ENCODE data around the gene TCP11. TPM values are rescaled to one million over a fixed set of nuclear protein-coding genes. Genes with fewer than 3 reads are reported as not detected.

The TCP11 gene
- total RNA-seq, 1 donor from 2014 or later, result 0.13 TPM

DNA sequence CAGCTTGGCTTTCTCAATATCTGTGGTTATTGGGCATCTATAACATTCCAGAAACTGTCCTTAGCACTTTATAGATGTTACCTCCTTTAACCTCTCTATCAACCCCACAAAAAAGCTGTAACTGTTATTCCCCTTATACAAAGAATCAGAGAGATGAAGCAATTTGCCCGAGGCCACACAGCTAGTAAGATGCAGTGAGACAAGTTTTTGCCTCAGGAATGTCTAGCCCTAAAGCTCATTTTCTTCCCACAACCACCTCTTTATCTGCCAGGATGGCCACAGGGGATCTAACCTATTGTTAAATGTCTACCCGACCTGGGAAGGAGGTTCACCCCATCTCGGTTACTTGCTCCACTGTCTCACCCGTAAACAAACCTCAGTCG is 31.9 kb upstream of the TCP11 start:
- no peak for DNase-seq (ENCODE audit: low read depth, low spot score)

DNA sequence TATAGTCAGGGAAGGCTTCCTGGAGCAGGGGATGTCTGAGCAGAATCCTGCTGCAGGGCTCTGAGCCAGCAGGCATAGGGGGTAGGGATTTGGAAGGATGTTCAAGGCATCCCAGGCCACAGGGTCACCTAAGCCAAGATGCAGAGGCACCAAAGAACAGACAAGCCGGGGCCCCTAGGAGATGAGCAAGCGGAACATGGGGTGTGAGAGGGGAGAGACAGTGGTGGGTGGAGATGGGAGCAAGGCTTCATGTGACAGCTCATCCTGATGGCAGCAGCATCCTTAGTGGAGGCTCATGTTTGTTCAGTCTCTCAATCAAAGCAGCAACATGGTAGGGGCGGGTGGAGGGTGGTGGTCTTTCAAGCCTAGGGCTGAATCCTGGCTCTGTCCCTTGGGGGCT is 29.8 kb upstream of the TCP11 start:
- no peak for DNase-seq (ENCODE audit: low read depth, low spot score)

DNA sequence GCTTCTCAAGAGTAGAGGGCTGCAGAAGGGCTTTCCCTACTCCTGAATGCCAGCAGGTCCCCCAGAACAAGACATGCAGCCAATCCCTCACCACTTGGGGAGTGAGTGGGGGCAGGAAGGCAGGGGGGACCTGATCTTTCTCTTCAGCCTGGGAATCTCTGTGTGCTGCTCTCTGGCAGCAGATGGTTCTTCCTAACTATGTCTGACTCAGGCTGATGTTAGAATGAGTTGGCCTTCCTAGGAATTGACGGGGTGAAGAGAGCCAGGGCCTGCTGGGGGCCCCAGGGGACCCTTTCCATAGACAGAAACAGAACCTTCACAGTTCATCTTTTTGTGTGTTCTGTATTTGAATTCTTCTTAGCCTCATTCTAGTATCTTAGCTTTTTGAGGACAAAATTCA is 29.0 kb upstream of the TCP11 start:
- no peak for DNase-seq (ENCODE audit: low read depth, low spot score)

DNA sequence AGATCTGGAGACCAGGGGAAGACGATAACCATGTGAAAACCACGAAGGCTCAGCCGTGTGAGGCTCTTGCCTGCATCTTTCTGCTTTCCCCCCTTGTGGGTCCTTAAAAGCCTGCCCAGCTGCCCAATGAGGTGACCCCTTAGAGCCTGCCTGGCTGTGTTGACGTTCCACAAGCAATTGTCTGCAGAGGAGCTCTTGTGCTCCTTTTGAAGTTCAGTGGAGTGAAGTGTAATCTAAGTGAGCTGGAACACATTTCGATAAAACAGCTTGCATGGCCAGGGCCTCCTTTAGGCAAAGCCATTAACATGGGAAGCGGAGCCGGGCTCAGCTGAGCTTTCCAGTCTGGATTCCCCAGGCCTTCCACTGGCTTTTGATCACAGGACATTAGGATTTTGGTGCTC is 27.3 kb upstream of the TCP11 start:
- DNase-seq (ENCODE audit: low read depth, low spot score), result no peak

DNA sequence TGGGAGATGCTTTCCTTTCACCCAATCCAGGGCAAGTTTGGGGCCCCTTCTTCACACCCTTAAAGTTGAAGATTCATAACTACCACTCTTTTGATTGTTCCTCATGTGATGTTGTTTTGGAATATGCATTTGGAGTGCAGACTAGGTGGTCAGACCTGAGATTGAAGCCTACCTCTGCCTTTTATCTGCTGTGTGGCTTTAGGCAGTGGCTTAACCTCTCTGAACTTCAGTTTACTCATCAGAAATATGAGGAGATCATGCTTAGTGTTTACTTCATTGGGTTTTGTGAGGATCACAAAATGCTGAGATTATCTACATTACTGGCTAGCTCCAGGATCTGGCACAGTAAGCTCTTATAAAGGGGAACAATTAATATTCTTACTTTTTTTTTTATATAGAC is 26.4 kb upstream of the TCP11 start:
- DNase-seq (ENCODE audit: low read depth, low spot score), result no peak

DNA sequence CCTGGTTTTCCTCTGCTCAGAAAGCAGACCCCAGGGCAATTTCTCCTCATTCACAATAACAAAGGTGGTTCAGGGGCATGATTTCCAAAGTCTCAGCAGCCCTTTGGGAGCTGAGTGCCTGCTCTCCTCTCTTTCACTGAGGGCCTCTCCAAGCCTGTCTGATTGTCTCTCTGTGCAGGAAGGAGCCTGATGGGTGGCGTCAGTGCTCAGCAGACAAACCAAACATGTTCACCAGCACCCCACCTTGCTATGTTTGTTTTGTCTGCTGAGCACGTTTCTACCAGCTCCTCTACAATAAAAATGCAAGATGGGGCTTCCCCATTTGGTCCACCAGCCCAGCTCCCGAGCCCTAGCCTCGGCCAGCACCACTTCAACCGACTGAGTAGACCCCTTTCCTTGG is 25.4 kb upstream of the TCP11 start:
- DNase-seq (ENCODE audit: low read depth, low spot score), result no peak

DNA sequence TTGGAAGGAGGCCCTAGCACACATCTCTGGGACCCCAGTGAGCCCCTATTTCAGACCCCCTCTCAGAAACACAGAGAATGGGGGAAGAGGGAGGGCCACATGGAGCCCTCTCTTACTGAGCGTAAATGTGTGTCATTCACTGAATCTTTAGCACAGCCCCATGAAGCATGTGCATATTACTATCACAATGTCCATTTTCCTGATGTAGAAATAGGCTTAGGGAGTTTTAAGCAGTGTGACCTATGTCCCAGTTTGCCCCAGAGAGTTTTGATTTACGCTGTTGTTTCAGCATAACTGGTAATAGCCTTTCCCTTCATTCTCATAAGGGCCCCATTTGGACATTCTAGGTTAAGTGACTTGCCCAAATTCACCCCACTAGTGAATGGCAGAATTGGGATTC is 25.0 kb upstream of the TCP11 start:
- DNase-seq (ENCODE audit: low read depth, low spot score), result no peak

DNA sequence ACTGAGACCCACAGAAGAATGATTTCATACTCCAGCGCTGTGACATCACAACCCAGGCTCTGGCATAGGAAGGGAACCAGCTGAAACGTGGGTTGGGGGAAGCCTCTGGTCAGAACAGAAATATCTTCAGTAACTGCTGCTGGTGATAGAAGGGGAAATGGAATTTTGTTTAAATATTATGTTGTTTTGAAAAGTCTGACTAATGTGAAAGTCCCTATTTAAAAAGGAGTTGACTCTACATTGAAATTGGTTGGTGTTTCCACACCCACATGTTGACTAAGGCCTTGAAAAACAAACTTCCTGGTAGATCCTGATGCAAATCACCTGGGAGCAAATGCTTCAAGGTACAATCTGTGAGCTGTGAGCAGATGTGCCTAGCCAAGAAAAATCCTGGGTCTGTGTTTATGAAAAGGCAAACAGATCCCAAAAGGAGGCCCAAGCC is 24.5 kb upstream of the TCP11 start:
- no peak for DNase-seq (ENCODE audit: low read depth, low spot score)

DNA sequence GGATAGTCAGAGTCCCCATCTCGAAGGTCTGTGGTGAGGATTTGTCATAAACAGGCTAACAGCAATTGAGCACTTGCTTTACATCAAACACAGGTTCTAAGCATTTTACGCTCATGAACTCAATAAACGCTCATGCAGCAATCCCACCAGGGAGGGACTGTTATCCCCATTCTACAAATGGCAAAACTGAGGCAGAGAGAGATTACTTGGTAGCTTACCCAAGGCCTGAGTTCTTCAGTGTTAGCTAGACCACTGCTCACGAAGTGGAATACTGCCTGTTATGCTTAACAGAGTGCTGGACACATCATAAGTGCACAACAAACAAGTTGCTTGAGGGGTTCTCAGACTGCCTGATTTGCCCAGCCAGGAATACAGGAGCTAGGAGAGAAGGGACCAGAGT is 23.7 kb upstream of the TCP11 start:
- no peak for DNase-seq (ENCODE audit: low read depth, low spot score)

DNA sequence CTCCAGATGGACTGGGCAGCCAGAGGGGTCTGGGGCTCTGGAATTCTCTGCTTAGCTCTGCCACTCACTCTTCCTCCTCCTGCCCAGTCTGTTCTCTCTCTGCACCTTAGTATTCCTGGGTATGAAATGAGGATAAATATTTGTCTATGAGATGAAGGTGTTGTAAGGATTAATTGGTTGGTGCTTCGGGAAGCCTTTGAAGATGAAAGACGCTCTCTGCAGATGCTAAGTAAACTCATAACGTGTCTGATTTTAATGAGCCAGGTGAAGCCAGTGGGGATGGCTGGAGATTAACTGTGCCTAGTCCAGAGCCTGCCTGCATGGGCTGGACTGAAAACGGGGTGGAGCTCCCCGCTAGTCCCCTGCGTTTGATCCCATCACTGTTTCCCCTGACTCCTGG is 23.1 kb upstream of the TCP11 start:
- no peak for DNase-seq (ENCODE audit: low read depth, low spot score)

DNA sequence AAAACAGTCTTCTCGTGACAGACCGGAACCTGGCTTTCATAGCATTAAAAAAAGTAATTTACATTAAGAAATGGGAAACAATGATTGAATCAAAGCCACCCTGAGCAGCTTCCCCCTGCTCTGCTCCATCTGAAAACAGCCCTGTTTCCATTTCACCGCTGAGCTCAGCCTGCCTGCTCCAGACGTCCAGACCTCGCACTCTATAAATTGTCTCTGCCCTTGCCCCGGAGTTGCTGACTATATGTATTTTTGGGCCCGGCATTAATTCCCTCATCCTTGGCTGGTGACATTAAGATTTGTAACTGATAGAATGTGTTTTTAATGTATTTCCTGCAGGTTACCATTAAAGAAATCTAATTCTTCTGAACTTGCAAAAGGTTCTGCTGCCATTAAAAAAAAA is 22.7 kb upstream of the TCP11 start:
- no peak for DNase-seq (ENCODE audit: low read depth, low spot score)

DNA sequence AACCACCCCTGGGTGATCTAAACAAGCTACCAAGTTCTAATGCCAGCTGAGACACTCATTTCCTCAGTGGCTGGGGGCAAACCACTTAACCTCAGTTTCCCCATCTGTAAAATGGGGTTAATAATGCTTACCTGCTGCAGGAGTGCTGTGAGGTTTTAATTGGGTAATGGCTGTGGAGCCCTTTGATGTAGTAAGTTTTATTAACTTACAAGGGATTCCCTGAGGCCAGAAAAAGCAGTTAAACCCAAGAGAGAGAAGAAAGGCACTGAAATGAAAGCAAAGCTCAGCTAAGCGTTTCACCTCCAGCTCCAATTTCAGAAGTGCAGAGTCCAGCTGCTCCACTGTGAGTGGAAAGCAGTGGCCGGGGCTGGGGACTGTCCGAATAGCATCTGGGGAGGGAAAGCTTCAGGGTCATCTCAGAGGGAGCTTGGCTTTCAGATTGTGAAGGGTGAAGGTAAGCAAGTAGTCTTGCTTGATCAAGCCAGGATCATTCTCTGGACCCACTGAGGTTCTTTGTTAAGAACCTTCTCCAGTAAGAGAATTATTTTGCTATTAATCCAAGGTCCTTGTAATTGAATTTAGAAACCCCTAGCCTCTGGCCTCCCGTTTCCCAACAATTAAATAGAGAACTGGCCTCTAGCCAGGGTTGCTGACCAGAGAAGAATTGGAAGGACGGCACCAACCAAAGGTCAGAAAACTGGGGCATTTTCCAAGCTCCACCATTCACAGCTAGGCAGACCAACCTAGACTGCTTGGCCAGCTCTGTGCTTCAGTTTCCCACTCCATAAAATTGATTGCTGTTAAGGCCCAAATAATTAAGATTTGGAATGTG is 20.9 kb upstream of the TCP11 start:
- DNase-seq (ENCODE audit: low read depth, low spot score), result no peak

DNA sequence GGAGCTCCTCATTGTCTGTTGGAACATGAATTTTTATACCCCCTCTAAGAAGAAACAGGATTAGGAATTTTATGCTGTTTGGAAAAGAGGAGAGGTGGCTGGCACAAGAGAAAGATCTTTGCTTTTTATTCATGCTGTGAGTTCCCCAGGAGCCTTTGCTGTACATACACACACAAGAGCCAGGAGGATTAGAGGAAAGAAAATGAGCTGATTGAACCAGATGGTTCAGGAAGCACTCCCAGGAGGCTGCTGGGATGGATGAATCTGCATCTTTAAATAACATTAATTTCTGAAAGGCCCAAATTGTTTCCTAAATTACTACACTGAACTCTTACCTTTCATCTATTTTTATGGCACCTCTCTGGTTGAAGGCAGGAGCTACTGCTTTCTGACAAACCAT is 20.1 kb upstream of the TCP11 start:
- no peak for DNase-seq (ENCODE audit: low read depth, low spot score)

DNA sequence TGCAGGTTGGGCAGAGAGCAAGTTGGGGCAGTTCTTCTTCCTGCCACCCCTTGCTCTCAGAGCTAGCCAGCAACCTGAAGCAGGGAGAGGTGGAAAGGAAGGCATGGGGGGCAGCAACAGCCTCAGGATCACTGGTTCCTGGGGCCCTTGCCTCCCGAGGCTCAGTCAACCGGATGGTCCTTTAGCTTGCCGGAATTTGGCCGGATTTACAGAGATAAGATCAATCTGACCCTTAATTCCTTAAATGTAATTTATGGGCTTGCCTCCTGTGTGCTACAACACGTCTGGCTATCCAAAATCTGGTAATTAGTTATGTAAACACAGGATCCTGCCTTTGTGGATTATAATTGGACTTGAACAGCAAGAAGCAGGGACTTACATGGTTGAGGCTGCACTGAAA is 19.5 kb upstream of the TCP11 start:
- DNase-seq (ENCODE audit: low read depth, low spot score), result no peak

DNA sequence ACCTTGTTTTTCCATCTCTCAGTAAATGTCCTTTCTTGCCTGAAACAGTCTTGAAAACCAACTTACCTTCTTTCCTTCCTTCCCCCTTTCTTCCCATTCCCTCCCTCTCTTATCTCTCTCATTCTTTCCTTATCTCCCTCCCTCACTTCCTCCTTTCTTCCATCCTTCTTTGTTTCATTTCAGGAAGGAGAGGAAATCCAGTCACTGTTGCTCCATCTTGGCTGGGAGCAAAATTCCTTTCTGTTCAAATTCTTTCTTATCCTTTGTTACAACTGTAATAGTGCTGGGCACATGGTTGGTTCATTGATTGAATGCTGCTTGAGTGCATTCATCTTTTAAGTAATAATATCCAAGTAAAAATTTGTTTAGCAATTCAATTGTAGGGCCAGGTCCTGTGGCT is 17.4 kb upstream of the TCP11 start:
- no peak for DNase-seq (ENCODE audit: low read depth, low spot score)

DNA sequence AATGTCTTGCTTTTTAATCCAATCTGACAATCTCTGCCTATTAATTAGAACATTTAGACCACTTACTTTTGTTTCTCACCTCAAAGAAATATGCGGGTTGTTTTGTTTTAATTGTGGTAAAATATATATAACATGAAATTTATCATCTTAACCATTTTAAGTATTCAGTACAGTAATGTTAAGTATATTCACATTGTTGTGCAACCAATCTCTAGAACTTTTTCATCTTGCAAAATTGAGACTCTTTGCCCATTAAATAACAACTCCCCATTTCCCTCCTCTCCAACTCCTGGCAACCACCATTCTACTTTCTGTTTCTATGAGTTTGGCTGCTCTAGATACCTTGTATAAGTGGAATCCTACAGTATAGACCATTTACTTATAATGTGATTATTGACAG is 13.8 kb upstream of the TCP11 start:
- no peak for DNase-seq (ENCODE audit: low read depth, low spot score)

DNA sequence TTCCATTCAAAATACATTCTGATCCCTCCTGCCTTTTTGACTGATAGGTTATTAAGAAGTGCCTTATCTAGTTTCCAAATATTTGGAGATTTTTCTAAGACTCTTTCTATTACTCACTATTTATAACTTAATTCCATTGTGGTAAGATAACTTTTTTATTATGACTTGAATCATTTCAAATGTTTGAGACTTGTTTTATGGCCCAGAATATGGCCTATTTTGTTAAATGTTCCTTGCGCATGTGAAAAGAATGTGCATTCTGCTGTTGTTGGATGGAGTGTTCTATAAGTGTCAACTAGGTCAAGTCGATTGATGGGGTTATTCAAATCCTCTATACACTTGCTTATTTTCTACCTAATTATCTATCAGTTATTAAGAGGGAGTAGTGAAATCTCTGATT is 13.1 kb upstream of the TCP11 start:
- DNase-seq (ENCODE audit: low read depth, low spot score), result no peak

DNA sequence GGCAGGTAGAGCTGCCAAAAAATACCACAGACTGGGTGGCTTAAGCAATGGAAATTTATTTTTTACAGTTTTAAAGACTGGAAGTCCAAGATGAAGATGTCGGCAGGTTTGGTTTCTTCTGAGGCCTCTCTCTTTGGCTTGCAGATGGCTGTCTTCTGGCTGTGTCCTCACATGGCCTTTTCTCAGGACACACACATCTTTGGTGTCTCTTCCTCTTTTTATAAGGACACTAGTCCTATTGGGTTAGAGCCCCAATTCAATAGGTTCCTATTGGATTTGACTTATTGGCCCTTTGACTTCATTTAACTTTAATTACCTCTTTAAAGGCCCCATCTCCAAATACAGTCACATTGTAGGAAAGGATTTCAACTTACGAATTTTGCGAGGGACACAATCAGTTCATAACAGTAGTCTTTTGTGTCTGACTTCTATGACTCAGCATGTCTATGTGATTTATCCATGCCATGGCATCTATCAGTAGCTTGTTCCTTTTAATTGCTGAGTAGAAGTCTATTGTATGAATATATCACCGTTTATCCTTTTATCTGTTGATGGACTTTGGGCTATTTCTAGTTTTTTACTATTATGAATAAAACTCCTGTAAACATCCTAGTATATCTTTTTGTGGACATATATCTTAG is 11.0 kb upstream of the TCP11 start:
- DNase-seq (ENCODE audit: low read depth, low spot score), result no peak

DNA sequence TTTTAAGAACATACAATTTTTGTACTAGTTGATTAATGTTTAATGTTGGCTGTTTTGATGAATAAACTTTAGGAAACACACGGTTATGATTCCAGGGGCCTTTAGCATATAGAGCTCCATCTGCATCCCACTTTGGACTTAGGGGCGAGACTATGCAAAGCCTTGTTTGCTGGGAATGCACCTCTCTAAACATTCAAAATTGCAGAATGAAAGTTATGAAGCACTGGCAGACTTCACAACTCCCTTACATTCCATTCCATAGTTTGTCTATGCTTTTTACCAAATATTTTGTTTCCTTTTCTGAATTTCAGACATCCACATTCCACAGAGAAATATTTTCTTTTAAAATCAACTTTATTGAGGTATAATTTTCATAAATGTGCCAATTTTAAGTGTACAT is 10.3 kb upstream of the TCP11 start:
- DNase-seq (ENCODE audit: low read depth, low spot score), result no peak

DNA sequence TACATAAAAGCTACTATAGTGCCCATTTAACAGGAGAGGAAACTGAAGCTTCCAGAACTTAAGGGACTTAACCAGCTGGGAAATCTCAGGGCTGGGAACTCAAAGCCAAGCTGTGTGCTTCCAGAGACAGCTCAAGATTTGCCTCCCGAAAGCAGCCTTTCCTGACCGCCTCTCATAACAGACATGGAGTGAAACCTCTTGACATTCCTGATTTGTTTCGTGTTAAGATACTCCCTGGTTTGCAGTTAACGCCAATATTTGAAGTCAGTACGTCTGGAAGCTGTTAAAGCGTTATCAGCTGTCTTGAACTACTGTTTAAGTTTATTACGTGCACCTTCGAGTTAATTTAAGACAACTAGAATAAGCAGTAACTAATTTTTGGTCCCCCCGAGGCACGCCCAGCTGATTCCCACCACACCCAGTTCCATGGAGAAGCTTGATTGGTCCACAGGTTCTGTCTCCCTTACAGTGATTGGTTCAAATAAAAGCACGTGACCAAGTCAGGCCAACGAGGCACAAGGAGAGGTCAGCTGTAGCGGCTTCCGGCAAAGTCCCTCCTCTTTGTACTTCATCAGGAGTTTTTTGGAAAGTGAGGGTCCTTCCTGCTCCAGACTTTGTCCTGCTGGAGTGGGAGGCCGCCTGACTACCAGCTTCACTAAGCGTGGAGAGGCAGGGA is 8.9 kb upstream of the TCP11 start:
- no peak for DNase-seq (ENCODE audit: low read depth, low spot score)

DNA sequence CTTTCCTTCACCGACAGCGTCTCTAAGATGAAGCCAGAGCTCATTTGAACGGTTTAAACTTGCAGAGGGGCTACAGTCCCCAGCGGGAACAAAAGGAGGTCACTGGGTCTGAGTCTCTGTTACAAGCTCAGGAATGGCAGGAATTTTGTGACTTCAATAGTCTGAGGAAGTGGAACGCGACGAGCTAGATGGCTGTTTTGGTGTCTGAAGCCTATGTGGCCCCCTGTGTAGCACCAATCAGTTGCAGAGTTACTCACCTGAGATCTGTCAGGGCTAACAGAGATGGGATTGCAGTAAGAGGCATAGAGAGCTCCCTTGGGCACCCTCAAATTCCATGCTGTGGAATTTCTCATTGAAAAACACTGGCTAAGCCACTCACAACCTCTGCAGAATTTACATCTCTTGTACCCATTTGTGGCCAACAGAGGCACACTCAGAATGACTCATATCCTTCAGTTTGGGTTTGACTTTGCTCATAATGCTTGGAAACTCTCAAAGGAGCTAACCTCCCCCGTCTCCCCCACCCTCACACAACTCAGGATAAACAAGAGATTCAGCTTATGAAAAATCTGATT is 7.1 kb upstream of the TCP11 start:
- DNase-seq (ENCODE audit: low read depth, low spot score), result no peak

DNA sequence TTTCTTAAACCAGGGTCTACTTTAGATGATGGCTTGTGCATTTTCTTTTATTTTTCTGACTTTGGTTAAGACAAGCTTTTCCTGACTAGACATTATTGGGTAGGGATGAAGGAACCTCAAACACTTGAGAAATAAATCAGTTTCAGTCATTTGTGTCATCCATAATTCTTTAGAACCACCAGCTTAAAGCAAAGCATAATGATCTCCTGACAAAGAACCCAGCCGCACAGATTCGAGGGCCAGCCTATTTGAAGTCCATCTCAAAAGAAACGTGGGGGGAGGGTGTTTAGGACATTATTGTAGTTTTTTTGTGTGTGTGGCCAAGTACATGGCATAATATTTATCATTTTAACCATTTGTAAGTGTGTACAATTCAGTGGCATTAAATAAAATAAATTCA is 6.3 kb upstream of the TCP11 start:
- DNase-seq (ENCODE audit: low read depth, low spot score), result no peak

All from pulmonary artery endothelial cell (primary cell).